ENCODE measurements around the gene ADGRD1.
"Not testable (repeated sequence)": the region's sequence is repeated elsewhere in the genome, so short reads cannot be mapped to it uniquely, and the experiment has no call there.

Gene ADGRD1

GRCh38 chr12:131128966-131129619 is 175.4 kb downstream of the ADGRD1 start:
- not testable (repeated sequence) for DNase-seq

- no peak for DNase-seq
Measured at GRCh38 chr12:131129839-131130238, 176.1 kb downstream of the ADGRD1 start.

GRCh38 chr12:131130311-131130911 is 176.7 kb downstream of the ADGRD1 start:
- DNase-seq: no peak

DNA sequence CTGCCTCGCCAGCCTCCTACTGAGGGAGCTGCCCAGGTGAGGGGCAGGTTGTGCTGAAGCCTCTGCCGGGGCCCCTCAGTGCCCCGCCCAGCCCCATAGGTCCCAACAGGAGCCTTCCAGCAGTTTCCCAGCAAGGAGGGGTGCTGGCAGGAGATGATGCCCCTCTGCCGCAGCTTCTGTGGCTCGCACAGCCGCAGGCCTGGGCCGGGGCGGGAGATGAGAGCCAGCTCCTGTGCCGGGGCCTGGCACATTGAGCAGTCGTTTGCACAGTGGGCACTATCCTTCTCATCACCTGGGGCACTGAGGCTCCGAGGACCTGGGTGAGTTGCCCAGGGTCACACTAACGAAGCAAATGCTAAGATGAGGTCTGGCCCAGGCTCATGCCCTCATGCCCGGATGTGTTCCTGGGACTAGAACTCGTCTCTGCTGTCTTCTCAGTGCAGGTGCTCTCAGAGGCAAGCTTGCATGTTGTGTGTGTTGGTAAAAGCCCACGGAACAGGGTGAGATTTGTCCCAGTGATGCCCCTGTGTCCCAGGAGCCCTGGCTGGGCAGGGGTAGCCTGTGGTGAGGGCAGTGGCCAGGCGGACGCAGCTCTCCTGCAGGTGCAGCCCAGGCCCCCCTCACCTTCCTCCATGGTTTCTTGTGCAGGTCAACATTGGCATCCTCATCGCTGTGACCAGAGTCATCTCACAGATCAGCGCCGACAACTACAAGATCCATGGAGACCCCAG is 177.5 kb downstream of the ADGRD1 start:
- DNase-seq: no peak

DNA sequence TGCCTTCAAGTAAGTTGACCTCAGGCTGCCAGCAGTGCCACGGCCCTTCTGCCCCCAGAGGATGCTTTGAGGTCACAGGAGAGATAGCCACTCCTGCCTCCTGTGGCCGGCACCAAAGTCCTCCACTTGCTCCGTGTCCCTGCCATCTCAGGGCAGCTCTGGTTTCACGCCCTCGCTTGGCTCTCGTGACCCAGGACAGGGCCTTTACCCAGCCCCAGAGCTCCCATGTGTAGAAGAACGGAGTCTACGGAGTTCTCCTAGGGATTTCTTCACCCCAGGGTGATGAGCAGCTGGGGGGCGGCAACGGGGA is 178.1 kb downstream of the ADGRD1 start:
- DNase-seq: no peak

DNA sequence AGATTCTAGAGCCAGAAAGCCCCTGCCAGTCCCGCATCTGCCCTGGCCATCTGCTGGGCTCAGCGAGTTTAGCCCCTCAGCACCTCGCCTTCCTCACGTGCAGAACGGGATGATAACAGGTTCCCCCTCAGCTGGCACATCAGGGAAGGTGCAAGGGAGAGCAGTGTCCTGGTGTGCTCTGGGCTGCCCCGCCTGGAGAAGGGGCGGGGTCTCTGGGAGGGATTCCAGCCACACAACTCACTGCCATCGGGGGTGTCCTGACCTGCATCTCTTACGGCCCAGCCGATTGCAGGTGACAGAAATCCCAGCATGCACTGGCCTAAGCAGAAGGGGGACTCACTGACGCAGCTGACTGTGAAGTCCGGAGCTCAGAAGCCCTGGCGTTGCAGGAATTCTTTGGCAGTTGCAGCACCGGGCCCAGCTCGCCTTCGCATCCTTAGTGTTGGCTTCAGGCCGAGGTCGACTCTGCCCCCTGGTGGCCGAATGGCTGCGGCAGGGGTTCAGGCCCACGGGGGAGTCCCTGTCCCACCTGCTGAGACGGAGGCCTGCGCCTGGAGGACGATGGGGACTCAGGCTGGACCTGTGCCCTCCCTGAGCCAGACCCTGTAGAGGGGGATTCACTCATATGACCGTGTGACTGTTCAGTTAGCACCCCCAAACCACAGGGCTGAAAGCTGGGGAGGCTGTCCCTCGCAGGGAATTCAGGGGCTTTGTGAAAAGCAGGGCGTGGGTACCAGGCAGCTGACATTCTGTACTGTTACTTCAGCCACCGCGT is 178.6 kb downstream of the ADGRD1 start:
- DNase-seq: no peak

DNA sequence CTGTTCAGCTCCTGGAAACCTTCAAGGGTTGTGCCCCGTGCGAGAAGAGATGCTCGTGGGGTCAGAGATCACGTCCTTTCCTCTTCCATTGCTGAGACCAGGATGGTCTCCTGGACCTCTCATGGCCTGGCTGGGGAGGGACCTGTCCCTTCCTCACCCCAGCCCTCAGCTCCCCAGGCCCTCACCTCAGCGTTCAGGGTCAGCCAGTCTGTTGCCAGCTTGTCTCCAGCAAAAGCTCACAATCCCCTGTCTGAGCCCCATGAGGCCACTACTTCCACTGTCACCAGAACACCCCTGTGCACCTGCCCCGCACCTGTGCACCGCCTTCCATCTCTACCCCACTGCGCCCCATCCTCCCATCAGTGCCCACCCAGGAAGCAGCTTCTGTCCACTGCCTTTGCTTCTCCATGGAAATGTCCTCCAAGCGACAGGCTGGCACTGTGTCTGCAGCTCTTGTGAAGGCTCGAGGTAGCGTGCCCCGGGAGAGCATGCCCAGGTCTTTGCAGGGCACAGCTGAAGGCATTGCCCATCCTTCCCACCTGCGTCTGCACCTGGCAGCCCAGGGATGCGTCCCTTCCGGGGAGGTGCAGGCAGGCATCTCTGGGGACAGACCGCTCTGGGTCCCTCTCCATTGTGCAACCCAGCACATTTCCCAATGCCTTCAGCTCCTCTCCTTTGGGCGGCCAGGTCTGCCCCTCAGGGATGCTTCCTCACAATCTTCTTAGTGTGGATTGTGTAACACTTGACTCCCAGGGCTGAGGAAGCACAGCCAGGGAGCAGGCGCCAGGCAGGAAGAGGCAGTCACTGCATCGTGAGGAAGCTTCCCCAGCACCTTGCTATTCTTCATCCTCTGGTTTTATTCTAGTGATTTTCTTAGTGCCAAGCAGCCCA is 179.6 kb downstream of the ADGRD1 start:
- no peak for DNase-seq

DNA sequence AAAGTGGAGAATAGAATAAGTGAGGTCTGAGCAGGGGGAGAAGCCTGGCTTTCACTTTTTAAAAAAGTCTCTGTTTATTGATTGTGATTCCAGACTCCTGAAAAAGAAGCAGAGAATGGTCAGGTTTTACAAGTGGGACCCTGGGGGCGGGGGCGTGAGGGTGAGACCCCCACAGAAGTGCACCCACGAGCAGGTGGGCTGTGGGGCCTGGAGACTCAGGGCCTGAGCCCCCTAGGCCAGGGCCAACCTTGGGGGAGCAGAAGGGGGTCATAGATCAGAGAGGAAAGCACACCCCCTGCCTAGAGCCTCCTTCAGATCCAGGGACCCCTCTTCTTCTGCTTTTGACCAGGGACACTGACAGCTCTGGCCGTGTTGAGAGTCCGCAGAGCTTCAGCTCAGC is 180.3 kb downstream of the ADGRD1 start:
- no peak for DNase-seq

GRCh38 chr12:131134523-131135310 is 181.0 kb downstream of the ADGRD1 start:
- DNase-seq: no peak

- DNase-seq: no peak
Measured at GRCh38 chr12:131135311-131135785, 181.6 kb downstream of the ADGRD1 start.

DNA sequence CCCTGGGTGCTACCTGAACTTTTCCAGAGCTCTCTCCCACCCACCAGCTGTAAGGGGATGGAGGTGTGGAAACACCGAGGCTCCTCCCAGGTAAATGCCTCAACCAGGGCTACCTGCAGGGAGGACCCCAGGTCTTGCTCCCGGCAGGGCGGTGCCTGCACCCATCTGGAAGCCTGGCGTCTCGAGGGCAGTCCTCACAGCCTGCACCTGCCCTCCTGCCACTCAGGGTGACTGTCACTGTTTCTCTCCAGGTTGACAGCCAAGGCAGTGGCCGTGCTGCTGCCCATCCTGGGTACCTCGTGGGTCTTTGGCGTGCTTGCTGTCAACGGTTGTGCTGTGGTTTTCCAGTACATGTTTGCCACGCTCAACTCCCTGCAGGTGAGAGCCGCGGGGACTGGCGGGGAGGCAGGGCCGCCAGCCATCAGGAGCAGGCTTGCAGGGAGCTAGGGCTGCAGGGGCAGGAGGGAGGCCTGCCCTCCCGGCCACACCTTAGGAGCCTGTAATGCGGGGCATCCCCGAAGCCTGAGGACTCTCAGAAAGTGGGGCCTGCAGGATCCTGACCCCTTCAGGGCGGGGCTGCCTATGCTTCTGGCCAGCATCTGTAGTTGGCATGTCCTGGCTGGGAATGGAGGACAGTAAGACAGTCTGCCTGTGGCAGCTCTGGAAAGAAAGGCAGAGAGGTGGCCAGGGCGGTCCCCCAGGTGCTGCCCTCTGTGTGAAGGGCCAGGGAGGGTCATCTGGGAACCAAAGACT is 182.3 kb downstream of the ADGRD1 start:
- no peak for DNase-seq

- DNase-seq: no peak
Measured at GRCh38 chr12:131136539-131136872, 182.8 kb downstream of the ADGRD1 start.

- no peak for DNase-seq
Measured at GRCh38 chr12:131137009-131137835, 183.5 kb downstream of the ADGRD1 start.

DNA sequence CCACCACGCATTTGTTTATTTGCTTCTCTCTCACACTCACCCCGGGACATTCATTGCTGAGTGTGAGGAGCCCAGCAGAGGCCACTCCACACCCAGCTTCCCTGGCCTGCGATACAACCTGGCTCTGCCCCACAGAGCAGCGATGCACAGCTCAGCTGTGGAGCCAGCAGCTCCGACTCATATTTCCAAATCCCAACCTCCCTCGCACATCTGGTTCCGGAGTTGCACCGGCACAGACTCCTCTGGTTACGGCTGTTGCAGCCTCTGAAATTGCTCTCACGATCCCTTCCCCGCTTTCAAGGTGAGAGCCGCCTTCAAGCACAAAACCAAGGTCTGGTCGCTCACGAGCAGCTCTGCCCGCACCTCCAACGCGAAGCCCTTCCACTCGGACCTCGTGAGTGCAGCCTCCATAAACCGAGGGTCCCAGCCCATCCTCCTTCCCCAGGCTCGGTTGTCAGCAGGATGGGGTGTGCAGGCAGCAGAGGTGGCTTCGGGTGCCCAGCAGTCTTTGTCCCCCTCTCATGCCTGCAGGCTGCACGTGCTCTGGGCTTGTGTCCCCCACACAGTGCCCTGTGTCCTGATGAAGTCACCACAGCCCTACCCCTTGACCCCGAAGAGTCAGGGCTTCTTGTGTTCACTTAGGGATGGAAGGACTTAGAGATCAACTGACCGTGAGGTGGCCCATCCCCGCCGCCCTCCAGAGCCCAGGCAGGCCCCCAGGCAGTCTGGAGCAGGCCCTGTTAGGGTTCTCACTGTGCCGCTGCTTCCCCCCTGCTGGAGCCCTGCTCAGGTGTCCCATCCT is 184.3 kb downstream of the ADGRD1 start:
- no peak for DNase-seq

DNA sequence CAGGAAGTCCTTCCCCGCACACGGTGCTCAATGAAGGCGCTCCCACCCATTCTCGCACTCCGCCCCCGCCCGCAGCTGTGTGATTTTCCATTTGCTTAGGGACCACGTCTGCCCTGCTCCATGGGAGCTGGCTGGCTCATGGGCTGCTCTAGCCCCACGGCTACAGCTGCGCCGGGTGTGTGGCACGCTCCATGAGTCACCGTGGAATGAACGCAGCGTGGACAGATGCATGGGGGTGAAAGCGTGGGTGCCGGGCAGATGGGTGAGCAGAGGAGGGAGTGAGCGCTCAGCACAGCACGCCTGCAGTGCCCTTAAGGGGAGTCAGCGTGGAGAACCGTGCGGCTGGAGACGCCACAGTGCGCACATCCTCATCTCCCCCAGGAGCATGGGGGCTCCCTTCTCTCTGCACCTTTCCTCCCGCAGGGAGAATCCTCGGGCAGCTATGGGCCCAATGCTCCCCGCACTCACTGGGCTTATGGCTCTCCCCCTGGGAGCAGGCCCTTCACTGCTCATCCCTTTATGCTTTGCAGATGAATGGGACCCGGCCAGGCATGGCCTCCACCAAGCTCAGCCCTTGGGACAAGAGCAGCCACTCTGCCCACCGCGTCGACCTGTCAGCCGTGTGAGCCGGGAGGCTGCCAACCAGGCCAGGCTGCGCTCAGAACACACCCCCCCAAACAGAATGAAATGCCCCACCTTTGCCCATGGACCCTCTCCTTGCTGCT is 185.1 kb downstream of the ADGRD1 start:
- DNase-seq: no peak

- no peak for DNase-seq
Measured at GRCh38 chr12:131139363-131140068, 185.8 kb downstream of the ADGRD1 start.

GRCh38 chr12:131140069-131140435 is 186.3 kb downstream of the ADGRD1 start:
- DNase-seq: no peak

GRCh38 chr12:131140697-131141096 is 187.0 kb downstream of the ADGRD1 start:
- no peak for DNase-seq

All from HCEC 1CT (cell line).